Measurements from ENCODE around the gene UNC119B.

- TF ChIP-seq POLR2A (IDR thresholded peaks at IDR 0.05) = no peak
- TF ChIP-seq, protein P1, sequence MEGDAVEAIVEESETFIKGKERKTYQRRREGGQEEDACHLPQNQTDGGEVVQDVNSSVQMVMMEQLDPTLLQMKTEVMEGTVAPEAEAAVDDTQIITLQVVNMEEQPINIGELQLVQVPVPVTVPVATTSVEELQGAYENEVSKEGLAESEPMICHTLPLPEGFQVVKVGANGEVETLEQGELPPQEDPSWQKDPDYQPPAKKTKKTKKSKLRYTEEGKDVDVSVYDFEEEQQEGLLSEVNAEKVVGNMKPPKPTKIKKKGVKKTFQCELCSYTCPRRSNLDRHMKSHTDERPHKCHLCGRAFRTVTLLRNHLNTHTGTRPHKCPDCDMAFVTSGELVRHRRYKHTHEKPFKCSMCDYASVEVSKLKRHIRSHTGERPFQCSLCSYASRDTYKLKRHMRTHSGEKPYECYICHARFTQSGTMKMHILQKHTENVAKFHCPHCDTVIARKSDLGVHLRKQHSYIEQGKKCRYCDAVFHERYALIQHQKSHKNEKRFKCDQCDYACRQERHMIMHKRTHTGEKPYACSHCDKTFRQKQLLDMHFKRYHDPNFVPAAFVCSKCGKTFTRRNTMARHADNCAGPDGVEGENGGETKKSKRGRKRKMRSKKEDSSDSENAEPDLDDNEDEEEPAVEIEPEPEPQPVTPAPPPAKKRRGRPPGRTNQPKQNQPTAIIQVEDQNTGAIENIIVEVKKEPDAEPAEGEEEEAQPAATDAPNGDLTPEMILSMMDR (IDR thresholded peaks at IDR 0.05) = peak; percentile 70 to 81 (median 79)
Measured at GRCh38 chr12:120713861-120714482, 3.7 kb downstream of the UNC119B start.

All from tibial nerve (tissue), 3 donors.